Central memory CD8-positive, alpha-beta T cell (primary cell): ENCODE measurements around the gene CSH2.

Experiments
- ATAC-seq: fragments of 150-1000 bp; cut with Tn5 transposase; replicated peaks from 2 replicates; pipeline ENCODE4 v1.10.0; 2022; ENCODE audit warnings: mild to moderate bottlenecking, moderate FRiP score, moderate number of reproducible peaks; ENCODE audit not compliant: poor library complexity, severe bottlenecking; ENCODE audit errors: extremely low read depth
- DNase-seq, 2 donors: peaks; one replicate each; pipeline ENCODE4 v3.0.0; 2021; ENCODE audit warnings: low spot score in 2 of 2
- H3K27ac Mint-ChIP-seq: one replicate; pipeline ENCODE4 v1.8.0; 2022; ENCODE audit warnings: low read depth, mild to moderate bottlenecking, moderate library complexity, mixed read lengths
- H3K27me3 Mint-ChIP-seq: one replicate; pipeline ENCODE4 v1.8.0; 2022; ENCODE audit warnings: mixed read lengths
- H3K36me3 Mint-ChIP-seq: one replicate; pipeline ENCODE4 v1.8.0; 2022; ENCODE audit warnings: mild to moderate bottlenecking, moderate library complexity, mixed read lengths; ENCODE audit not compliant: insufficient read depth
- H3K4me1 Mint-ChIP-seq: one replicate; pipeline ENCODE4 v1.8.0; 2022; ENCODE audit warnings: mixed read lengths
- H3K4me3 Mint-ChIP-seq: one replicate; pipeline ENCODE4 v1.8.0; 2022; ENCODE audit warnings: mild to moderate bottlenecking, moderate library complexity, mixed read lengths
- H3K9me3 Mint-ChIP-seq: one replicate; pipeline ENCODE4 v1.8.0; 2022; ENCODE audit warnings: mixed read lengths

The CSH2 gene

GRCh38 chr17:63842540-63843386 lies 30.7 kb downstream of the CSH2 start, which contains the start of gene SMARCD2:
TSS of gene SMARCD2 (minus strand) at chr17:63842685. CDS start at chr17:63842674, 11 bp downstream.
- Mint-ChIP-seq H3K27me3 (no peaks in the 10 kb centered on the region), H3K4me1 (peaks cover 36% of the 10 kb centered on the region), H3K9me3 (no peaks in the 10 kb centered on the region), H3K4me3 (peak within 1 kb of the TSS; percentile 93), H3K27ac (peak within 1 kb of the TSS; percentile 93), H3K36me3 (peaks cover 16% of the 10 kb centered on the region)
- ATAC-seq, result peak; percentile 91
- DNase-seq, result peak; percentile 97

DNA sequence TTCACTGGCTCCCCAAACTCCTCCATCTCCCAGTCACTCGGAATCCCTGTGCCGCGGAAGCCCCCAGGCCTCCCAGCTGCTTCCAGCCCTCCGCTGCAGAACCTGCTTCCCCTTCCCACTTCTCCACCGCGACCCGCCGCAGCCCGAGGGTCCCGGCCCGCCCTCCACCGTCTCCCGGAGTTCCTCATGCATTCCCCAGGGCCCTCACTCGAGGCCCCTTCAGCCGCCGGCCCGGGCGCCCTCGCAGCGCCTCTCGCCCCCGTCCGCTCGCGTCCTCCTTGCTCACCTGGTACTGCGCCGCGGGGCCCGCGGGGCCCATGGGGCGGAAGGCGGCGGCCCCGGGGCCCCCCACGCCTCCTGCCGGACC lies 31.3 kb downstream of the CSH2 start:
- H3K4me3 Mint-ChIP-seq, result peak overlapping the region; percentile 93
- DNase-seq, result no peak
- H3K4me1 Mint-ChIP-seq, result peaks cover 36% of the 10 kb centered on the region

GRCh38 chr17:63841350-63842172 lies 31.9 kb downstream of the CSH2 start:
- Mint-ChIP-seq H3K9me3 (no peaks in the 10 kb centered on the region), H3K36me3 (peaks cover 18% of the 10 kb centered on the region), H3K4me3 (peak overlapping the region; percentile 93), H3K27me3 (no peaks in the 10 kb centered on the region), H3K27ac (peak overlapping the region; percentile 93), H3K4me1 (peaks cover 36% of the 10 kb centered on the region)
- DNase-seq (no peak), ATAC-seq (no peak)

More for the DNA sequence above, 31.3 kb downstream of the CSH2 start:
- Mint-ChIP-seq H3K27me3 (no peaks in the 10 kb centered on the region), H3K27ac (peak overlapping the region; percentile 93), H3K9me3 (no peaks in the 10 kb centered on the region), H3K36me3 (peaks cover 16% of the 10 kb centered on the region)
- ATAC-seq, result peak; percentile 40

DNA sequence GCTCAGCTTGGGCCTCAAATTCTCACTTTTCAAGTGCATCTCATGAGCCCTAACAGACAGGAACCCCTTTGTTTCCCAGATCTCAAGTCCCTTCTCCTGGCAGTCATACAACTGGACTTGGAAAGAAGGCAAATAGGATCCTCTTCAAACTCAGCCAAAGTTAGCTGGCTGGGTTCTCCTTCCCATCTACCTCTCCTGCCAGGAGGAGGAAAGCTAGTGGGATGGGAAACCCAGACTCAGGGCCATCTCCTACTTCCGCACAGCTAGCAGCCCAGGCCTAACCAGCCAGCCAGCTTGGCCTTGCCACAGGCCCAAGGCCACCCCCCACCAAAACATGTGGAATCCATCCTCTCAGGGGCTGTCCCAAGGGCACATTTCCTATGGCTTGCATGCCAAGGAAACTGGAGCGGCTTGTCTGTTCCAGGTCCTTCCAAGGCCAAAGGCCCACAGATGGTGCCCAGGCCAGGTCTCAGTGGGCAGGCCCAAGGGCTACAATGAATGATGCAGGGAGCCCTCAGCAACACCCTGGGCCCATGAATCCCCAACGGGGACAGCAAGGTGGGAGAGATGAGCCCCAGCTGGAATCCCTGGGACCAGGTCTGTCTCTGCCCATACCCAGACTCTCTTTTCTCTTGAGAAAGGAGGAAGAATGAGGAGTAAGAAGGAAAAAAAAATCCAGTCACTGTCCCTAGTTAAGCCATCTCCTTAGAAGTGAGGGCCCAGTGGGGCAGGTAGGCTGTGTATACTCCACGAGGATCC lies 32.7 kb downstream of the CSH2 start:
- no peak for DNase-seq
- Mint-ChIP-seq H3K4me3 (peak overlapping the region; percentile 93), H3K36me3 (peaks cover 26% of the 10 kb centered on the region), H3K4me1 (peaks cover 36% of the 10 kb centered on the region), H3K9me3 (no peaks in the 10 kb centered on the region), H3K27me3 (no peaks in the 10 kb centered on the region), H3K27ac (peak overlapping the region; percentile 93)
- ATAC-seq, result no peak

- H3K4me1 Mint-ChIP-seq, result peaks cover 46% of the 10 kb centered on the region
- peaks cover 40% of the 10 kb centered on the region for H3K36me3 Mint-ChIP-seq
- H3K27me3 Mint-ChIP-seq, result no peaks in the 10 kb centered on the region
- no peak overlapping the region for H3K4me3 Mint-ChIP-seq
- H3K27ac Mint-ChIP-seq, result peak overlapping the region; percentile 70
- ATAC-seq (no peak), DNase-seq (no peak)
- no peaks in the 10 kb centered on the region for H3K9me3 Mint-ChIP-seq
Measured at GRCh38 chr17:63838631-63839171, 34.8 kb downstream of the CSH2 start.

GRCh38 chr17:63837962-63838600 lies 35.4 kb downstream of the CSH2 start:
- H3K36me3 Mint-ChIP-seq, result peaks cover 38% of the 10 kb centered on the region
- H3K9me3 Mint-ChIP-seq, result no peaks in the 10 kb centered on the region
- peaks cover 46% of the 10 kb centered on the region for H3K4me1 Mint-ChIP-seq
- ATAC-seq, result no peak
- DNase-seq, result no peak
- no peaks in the 10 kb centered on the region for H3K27me3 Mint-ChIP-seq
- H3K27ac Mint-ChIP-seq, result peak overlapping the region; percentile 70
- H3K4me3 Mint-ChIP-seq, result no peak overlapping the region

- DNase-seq, result no peak
- Mint-ChIP-seq H3K27me3 (no peaks in the 10 kb centered on the region), H3K36me3 (peaks cover 38% of the 10 kb centered on the region), H3K4me1 (peaks cover 46% of the 10 kb centered on the region), H3K9me3 (no peaks in the 10 kb centered on the region), H3K4me3 (no peak overlapping the region), H3K27ac (peak overlapping the region; percentile 74)
- no peak for ATAC-seq
Measured at GRCh38 chr17:63837480-63837879, 36.0 kb downstream of the CSH2 start.

- peaks cover 38% of the 10 kb centered on the region for H3K36me3 Mint-ChIP-seq
- peaks cover 47% of the 10 kb centered on the region for H3K4me1 Mint-ChIP-seq
- ATAC-seq (no peak), DNase-seq (no peak)
- peak overlapping the region; percentile 74 for H3K27ac Mint-ChIP-seq
- no peaks in the 10 kb centered on the region for H3K27me3 Mint-ChIP-seq
- no peak overlapping the region for H3K4me3 Mint-ChIP-seq
- no peaks in the 10 kb centered on the region for H3K9me3 Mint-ChIP-seq
Measured at GRCh38 chr17:63836811-63837210, 36.7 kb downstream of the CSH2 start.

DNA sequence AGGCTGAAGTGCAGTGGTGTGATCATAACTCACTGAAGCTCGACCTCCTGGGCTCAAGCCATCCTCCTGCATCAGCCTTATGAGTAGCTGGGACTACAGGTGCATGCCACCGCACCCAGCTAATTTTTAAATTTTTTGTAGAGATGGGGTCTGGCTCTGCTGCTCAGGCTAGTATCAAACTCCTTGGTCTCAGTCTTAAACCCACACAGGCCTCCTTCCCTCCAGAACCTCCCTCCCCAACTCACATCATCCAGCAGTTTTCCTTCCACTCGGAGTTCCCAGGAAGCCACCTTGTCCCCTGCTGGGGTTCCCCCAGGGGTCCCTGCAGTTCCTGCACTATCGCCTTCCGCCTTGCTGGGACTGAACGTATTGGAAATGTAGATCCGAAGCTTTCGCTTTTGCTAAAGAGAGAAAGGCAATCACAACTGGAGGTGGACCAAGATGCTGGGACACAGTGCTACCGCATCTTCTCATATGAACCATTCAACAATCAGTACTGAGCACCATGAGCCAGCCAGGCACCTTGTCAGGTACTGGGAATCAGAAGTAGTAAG lies 38.2 kb downstream of the CSH2 start:
- Mint-ChIP-seq H3K36me3 (peaks cover 45% of the 10 kb centered on the region), H3K4me1 (peaks cover 47% of the 10 kb centered on the region)

DNA sequence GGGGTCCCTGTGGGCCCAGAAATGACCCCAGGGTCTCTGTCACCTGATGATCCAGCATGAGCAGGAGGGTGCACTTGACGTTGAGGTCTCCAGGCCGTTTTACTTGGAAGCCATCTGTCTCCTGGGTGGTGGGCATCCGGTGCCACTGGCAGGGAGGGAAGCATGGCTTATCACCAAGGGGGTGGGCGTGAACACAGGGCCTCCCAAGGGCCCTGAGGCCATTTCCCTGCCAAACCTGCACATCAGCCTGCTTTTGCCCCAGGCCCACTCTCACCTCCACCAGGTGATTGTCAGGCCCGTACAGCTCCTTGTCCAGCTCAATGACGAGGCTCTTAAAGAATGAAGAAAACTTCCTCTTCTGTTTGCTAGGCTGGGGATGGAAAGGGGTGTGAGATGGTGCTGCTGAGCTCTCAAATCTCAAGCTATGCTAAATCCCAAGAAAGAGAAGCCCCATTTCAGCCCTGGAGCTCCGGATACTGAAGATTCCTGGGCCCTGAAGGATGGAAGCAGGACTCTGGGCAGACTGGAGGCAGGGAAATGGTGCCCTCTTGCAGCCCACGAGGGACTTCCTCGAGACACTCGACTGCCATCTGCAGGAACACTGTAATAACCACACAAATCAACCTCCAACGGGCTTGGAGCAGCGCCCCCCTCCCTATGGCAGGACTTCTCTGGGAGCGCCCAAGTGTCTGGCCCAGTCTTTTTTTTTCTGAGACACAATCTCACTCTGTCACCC lies 38.9 kb downstream of the CSH2 start:
- H3K27ac Mint-ChIP-seq, result peak overlapping the region; percentile 51
- no peaks in the 10 kb centered on the region for H3K9me3 Mint-ChIP-seq
- no peaks in the 10 kb centered on the region for H3K27me3 Mint-ChIP-seq
- H3K4me3 Mint-ChIP-seq, result no peak overlapping the region
- ATAC-seq (peak; percentile 81), DNase-seq (peak; percentile 42 to 58)
- peaks cover 50% of the 10 kb centered on the region for H3K36me3 Mint-ChIP-seq
- peaks cover 53% of the 10 kb centered on the region for H3K4me1 Mint-ChIP-seq

More for the DNA sequence above, 38.2 kb downstream of the CSH2 start:
- no peaks in the 10 kb centered on the region for H3K9me3 Mint-ChIP-seq
- DNase-seq (no peak), ATAC-seq (no peak)
- H3K27ac Mint-ChIP-seq, result peak overlapping the region; percentile 71
- H3K4me3 Mint-ChIP-seq, result no peak overlapping the region
- no peaks in the 10 kb centered on the region for H3K27me3 Mint-ChIP-seq

- DNase-seq (no peak), ATAC-seq (no peak)
- H3K36me3 Mint-ChIP-seq, result peaks cover 50% of the 10 kb centered on the region
- H3K9me3 Mint-ChIP-seq, result no peaks in the 10 kb centered on the region
- no peak overlapping the region for H3K4me3 Mint-ChIP-seq
- peaks cover 58% of the 10 kb centered on the region for H3K4me1 Mint-ChIP-seq
- H3K27me3 Mint-ChIP-seq, result no peaks in the 10 kb centered on the region
- peak overlapping the region; percentile 51 for H3K27ac Mint-ChIP-seq
Measured at GRCh38 chr17:63833741-63834373, 39.6 kb downstream of the CSH2 start.
